ENCODE measurements around the gene ARRB1. TPM values are rescaled to one million over a fixed set of nuclear protein-coding genes. Genes with fewer than 3 reads are reported as not detected.

The ARRB1 gene
- total and polyA plus RNA-seq, 10 of the 15 experiments (the other 5 are each of a cell fraction or from before 2014, with no cell fraction given): 0.39 to 12.9 (median 1.7) TPM

- H3K79me2 ChIP-seq (ENCODE audit: control insufficient read depth, insufficient read depth, low read length): no peaks in the 10 kb centered on the region
- BruUV-seq (replicated peaks): no TSS peak
- WGBS (ENCODE audit: insufficient coverage, insufficient replicate concordance, low lambda C conversion rate, missing lambda C conversion rate): 30% methylated on average over 13 of the region's 13 CpGs
Observed at GRCh38 chr11:75311858-75312288, 39.6 kb downstream of the ARRB1 start.

More at GRCh38 chr11:75311858-75312288, 39.6 kb downstream of the ARRB1 start:
- ChIA-PET CTCF (no interaction called here), RAD21 (ENCODE audit: unreplicated experiment) (no interaction called here), POLR2A (no interaction called here), SMC1A (ENCODE audit: uncharacterized antibody, unreplicated experiment) (no interaction called here)
- ATAC-seq: no peak
- intact Hi-C loops (cut with micrococcal nuclease; ENCODE audit: unreplicated experiment) (no loop called here), in situ Hi-C loops (cut with MboI) (no loop called here)
- no peak for FAIRE-seq
- H3K36me3 ChIP-seq (ENCODE audit: control insufficient read depth in 2 of 2, insufficient read depth in 2 of 2, low read length in 1 of 2): no peaks in the 10 kb centered on the region
- H3K27me3 ChIP-seq (replicated peaks in 1 of 2; ENCODE audit: control insufficient read depth in 2 of 2, insufficient read depth in 2 of 2, low read length in 1 of 2): no peaks in the 10 kb centered on the region
- H3K4me1 ChIP-seq (ENCODE audit: control insufficient read depth, insufficient read depth, low read length): no peaks in the 10 kb centered on the region
- no peak overlapping the region for H3K4me3 ChIP-seq
- no peak for TF ChIP-seq BACH1 (IDR thresholded peaks at IDR 0.05; ENCODE audit: borderline replicate concordance)
- no peak for TF ChIP-seq NR2C1 (IDR thresholded peaks at IDR 0.05)
- TF ChIP-seq, protein P1, sequence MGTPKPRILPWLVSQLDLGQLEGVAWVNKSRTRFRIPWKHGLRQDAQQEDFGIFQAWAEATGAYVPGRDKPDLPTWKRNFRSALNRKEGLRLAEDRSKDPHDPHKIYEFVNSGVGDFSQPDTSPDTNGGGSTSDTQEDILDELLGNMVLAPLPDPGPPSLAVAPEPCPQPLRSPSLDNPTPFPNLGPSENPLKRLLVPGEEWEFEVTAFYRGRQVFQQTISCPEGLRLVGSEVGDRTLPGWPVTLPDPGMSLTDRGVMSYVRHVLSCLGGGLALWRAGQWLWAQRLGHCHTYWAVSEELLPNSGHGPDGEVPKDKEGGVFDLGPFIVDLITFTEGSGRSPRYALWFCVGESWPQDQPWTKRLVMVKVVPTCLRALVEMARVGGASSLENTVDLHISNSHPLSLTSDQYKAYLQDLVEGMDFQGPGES (IDR thresholded peaks at IDR 0.05): no peak
- TF ChIP-seq MLLT1 (IDR thresholded peaks at IDR 0.05): no peak
- no peak for TF ChIP-seq CHD4 (IDR thresholded peaks at IDR 0.05)
- TF ChIP-seq, protein P2, sequence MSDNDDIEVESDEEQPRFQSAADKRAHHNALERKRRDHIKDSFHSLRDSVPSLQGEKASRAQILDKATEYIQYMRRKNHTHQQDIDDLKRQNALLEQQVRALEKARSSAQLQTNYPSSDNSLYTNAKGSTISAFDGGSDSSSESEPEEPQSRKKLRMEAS (IDR thresholded peaks at IDR 0.05; ENCODE audit: low read depth, low read length): no peak
- no peak for TF ChIP-seq MYC (IDR thresholded peaks at IDR 0.05; ENCODE audit: insufficient read depth, insufficient read length, insufficient replicate concordance, low read length, severe bottlenecking)
- TF ChIP-seq SKIL (IDR thresholded peaks at IDR 0.05; ENCODE audit: low read depth, poor library complexity, severe bottlenecking): no peak
- TF ChIP-seq ATF7 (IDR thresholded peaks at IDR 0.05; ENCODE audit: low read depth): no peak
- TF ChIP-seq RFX5 (IDR thresholded peaks at IDR 0.05; ENCODE audit: low read depth, low read length): no peak
- no peak for TF ChIP-seq BHLHE40 (IDR thresholded peaks at IDR 0.05; ENCODE audit: borderline replicate concordance in 1 of 2, low read depth in 2 of 2, low read length in 1 of 2)
- no peak for TF ChIP-seq SREBF2 (IDR thresholded peaks at IDR 0.05; ENCODE audit: low read length)
- no peak for TF ChIP-seq ZNF217 (IDR thresholded peaks at IDR 0.05)
- TF ChIP-seq IRF4 (IDR thresholded peaks at IDR 0.05; ENCODE audit: low read depth, low read length): no peak
- TF ChIP-seq RAD51 (IDR thresholded peaks at IDR 0.05): no peak
- no peak for TF ChIP-seq EZH2 (IDR thresholded peaks at IDR 0.05; ENCODE audit: borderline replicate concordance, control insufficient read depth, low read depth, low read length)
- no peak for TF ChIP-seq JUND (IDR thresholded peaks at IDR 0.05; ENCODE audit: low read depth, low read length)
- no peak overlapping the region for H3K27ac ChIP-seq (ENCODE audit: control insufficient read depth, insufficient read depth)
- H3K4me2 ChIP-seq (ENCODE audit: control insufficient read depth, insufficient read depth): no peak overlapping the region
- no peak overlapping the region for H3K9ac ChIP-seq (ENCODE audit: control insufficient read depth, insufficient read depth, low read length)
- H4K20me1 ChIP-seq (ENCODE audit: control insufficient read depth, insufficient read depth): peaks cover 3% of the 10 kb centered on the region; the same call in 1 of the 2 replicates
- no peaks in the 10 kb centered on the region for H3K9me3 ChIP-seq (replicated peaks; ENCODE audit: control insufficient read depth, insufficient read depth, low read length)
- H2AFZ ChIP-seq (ENCODE audit: control insufficient read depth, low read depth, low read length): no peak overlapping the region
- no peak for DNase-seq (ENCODE audit: low read depth, low spot score)

All from GM12878 (cell line).